D721Med (cell line): Measurements from ENCODE around the gene COA1.

ENCODE experiments used
- DNase-seq: peaks from one replicate; pipeline ENCODE4 v3.0.0; 2011; ENCODE audit warnings: low spot score; ENCODE audit not compliant: insufficient read length
- FAIRE-seq: peaks from 2 replicates; lab custom pipeline; 2011; peaks lifted over from hg19 to GRCh38; lab: Jason Lieb, UNC
- CTCF ChIP-seq: IDR thresholded peaks from 2 replicates; pipeline ENCODE4 v1.5.1; 2012; ENCODE audit warnings: mild to moderate bottlenecking, control low read depth; ENCODE audit not compliant: insufficient read depth; ENCODE audit errors: missing control alignments

Gene COA1

GRCh38 chr7:43701929-43702328 lies 27.4 kb downstream of the COA1 start:
- FAIRE-seq, result no peak

GRCh38 chr7:43701500-43701854 lies 27.8 kb downstream of the COA1 start:
- FAIRE-seq (no peak), DNase-seq (no peak)
- no peak for TF ChIP-seq CTCF

More at GRCh38 chr7:43701929-43702328, 27.4 kb downstream of the COA1 start:
- DNase-seq, result no peak
- TF ChIP-seq CTCF, result no peak

GRCh38 chr7:43700646-43701499 lies 28.4 kb downstream of the COA1 start:
- DNase-seq (no peak), FAIRE-seq (no peak)
- no peak for TF ChIP-seq CTCF

- FAIRE-seq (no peak), DNase-seq (no peak)
- peak; percentile 65 for TF ChIP-seq CTCF
These were observed 29.2 kb downstream of the COA1 start for GRCh38 chr7:43700059-43700501.

- no peak for TF ChIP-seq CTCF
These were observed 30.7 kb downstream of the COA1 start for GRCh38 chr7:43698460-43699255.

GRCh38 chr7:43697690-43698089 lies 31.6 kb downstream of the COA1 start:
- TF ChIP-seq CTCF, result no peak
- FAIRE-seq (no peak), DNase-seq (no peak)

More at GRCh38 chr7:43698460-43699255, 30.7 kb downstream of the COA1 start:
- DNase-seq, result no peak
- no peak for FAIRE-seq
